Activated T-helper 9 cell treated with anti-CD3 and anti-CD28 coated beads, Interleukin-2, amount 50 U/mL, for 16 hours (primary cell): ENCODE data around the gene ACP6.
"Not testable (repeated sequence)": the region's sequence is repeated elsewhere in the genome, so short reads cannot be mapped to it uniquely, and the experiment has no call there.

Experiments
- DNase-seq: peaks from one replicate; pipeline ENCODE4 v3.0.0-alpha.2; 2020; ENCODE audit warnings: low read depth

The ACP6 gene

DNA sequence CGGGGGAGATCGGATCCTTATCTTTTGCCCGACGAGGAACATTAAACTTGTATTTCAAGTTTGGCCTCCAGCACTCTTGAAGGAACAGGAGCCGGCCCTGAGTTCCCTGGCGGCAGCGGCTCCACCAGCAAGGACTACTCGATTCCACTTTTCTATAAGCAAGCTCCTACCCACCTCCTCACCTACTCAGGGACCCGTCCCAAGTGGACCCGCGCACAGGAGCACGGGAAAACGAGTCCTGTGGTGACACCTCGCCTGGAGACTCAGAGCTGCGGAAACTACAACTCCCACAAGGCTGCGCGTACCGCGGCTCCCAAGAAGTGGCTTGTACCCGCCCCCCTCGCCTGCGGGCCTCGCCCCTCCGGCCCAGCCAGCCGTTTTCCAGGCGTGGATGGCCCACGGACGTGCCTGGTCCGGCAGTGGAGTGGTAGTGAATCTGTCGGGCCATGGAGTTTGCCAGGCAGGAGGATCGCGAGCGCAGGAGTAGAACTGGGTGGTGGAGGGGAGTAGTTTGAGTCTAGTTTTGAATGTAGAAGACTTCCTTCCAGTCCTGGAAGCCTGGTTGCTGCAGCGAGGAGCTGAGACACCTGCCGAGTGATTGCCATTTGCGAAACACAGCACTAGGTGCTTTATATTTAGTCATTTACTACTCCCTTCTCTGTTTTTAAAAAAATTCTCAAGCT lies at the start of gene ACP6:
TSS of gene ACP6 (minus strand) at position 206 of the 683 bp plus-strand sequence. CDS start 476 bp downstream, outside the sequence.
- DNase-seq, result peak; percentile 83

DNA sequence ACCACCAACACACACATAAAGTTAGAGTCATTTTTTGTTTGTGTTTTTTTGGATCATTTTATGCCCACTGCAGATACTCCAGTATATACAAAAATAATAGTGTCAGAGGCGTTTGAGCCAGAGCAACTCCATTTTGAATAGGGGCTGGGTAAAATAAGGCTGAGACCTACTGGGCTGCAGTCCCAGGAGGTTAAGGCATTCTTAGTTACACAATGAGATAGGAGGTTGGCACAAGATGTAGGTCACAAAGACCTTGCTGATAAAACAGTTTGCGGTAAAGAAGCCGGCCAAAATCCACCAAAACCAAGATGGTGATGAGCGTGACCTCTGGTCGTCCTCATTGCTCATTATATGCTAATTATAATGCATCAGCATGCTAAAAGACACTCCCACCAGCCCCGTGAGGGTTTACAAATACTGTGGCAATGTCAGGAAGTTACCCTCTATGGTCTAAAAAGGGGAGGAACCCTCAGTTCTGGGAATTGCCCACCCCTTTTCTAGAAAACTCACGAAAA lies 49.4 kb upstream of the ACP6 start:
- no peak for DNase-seq

GRCh38 chr1:147719029-147719698 lies 48.8 kb upstream of the ACP6 start:
- no peak for DNase-seq

DNA sequence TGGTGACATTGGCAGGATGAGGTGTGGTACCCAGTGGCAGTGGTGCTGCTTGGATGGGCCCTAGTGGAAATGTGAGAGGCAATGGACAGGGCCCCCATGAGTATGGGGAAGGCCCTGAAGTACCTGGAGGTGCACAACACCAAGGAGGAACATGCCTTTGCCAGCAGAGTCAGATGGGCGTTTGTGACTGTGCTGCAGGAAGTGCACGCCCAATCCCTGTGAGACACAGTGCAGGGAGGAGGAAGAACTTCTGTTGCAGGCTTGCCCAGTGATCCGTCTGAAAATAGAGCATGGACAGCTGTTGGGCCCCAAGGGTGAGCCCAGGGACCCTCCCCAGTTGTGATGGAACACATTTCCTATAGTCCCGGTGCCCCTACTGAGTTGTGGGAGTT lies 47.4 kb upstream of the ACP6 start:
- no peak for DNase-seq

DNA sequence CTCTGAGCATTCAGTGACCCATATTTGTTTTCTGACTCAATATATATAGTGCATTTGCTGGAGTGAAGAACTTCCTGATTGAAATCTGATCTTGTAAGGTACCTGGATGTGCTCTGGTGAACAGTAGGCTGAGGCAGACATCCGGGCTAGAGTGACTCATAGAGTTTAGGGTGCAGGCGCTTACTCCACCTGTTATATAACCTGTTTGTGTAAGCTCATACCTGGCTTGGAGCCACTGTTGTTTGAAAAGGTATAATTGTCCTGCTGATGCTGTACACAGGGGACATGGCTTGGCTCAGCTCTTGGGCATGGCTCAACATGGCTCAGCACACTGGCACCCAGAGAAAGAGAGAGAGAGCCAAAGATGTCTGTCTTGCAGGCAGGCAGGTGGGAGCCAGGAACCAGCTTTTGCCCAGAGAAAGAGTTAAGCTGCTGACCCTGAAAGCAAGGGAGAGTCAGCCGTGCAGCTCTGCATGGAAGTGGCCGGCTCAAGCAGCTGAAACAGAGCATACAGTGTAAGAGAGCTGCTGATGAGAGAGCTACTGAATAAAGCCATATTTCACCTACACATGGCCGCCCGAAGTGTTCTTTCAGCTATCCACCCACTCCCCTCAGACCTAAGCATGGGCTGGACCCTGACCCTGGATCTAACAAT lies 46.9 kb upstream of the ACP6 start:
- DNase-seq, result no peak

GRCh38 chr1:147712605-147713004 lies 42.3 kb upstream of the ACP6 start:
- no peak for DNase-seq

DNA sequence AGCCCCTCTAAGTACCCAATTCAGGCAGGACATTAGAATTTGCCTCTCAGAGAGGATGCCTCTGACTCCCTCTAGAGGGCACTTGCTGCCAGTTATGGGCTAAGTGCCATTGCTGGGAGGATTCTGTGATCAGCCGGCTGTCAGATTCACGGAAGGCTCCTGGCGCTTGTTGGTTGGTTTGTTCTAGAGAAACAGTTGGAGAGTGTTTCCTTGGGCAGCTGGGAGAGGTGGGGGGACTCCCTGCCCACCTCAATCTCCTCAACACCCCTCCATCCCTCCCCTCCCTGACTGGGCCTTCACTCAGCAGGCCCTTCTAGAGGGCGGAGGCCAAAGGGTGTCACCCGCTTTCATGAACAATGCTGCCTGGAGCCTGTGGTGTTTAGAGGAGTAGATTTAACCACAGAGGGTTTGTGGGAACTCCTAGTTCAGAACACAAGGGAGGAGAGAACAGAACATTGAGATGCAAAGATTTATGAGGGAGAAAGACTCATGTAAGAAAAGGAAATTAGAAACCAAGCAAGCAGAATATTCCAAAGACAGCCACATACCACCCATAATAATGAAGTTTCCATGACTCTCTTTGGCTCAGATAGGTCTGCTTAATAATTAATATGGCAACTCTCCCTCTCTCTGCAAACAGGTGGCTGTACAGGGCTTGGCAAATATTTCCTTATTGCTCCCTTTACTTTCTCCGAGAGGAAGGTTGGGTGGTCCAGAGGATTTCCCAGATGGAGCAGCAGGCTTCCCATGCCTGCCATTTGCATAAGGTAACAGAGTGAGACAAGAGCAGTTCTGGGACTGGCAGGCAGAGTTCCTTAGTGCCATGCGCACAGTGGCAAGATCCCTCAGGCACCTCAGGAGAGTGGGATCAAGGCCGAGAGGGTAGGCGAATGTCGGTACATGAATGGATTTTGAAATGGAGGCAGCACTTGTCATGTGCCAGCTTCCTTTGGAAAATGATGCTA lies 30.0 kb upstream of the ACP6 start:
- DNase-seq, result peak; percentile 23

- DNase-seq, result no peak
Measured at GRCh38 chr1:147699686-147700041, 29.3 kb upstream of the ACP6 start.

DNA sequence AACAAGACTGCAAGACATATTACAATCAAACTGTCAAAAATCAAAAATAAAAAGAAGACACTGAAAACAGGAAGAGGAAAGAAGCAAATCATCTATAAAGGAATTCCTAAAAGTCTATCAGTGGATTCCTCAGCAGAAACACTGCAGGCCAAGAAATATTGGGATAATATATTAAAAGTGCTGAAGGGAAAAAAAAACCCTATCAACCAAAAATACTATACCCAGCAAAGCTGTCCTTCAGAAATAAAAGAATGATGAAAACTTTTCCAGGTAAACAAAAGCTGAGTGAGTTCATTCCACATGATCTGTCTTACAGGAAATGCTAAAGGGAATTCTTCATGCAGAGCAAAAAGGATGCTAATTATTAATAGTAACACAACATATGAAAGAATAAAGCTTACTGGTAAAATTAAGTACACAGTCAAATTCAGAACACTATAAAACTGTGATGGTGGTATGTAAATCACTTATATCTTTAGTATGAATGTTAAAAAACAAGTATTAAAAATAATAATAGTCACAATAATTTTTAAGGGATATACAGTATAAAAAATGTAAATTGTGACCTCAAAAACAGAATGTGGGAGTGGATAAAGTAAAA lies 12.9 kb upstream of the ACP6 start:
- DNase-seq, result no peak

GRCh38 chr1:147680608-147681235 lies 10.4 kb upstream of the ACP6 start:
- not testable (repeated sequence) for DNase-seq

- not testable (repeated sequence) for DNase-seq
Measured at GRCh38 chr1:147677681-147678080, 7.4 kb upstream of the ACP6 start.

GRCh38 chr1:147676311-147677085 lies 6.2 kb upstream of the ACP6 start:
- DNase-seq, result no peak

GRCh38 chr1:147673816-147674215 lies 3.5 kb upstream of the ACP6 start:
- DNase-seq, result no peak

DNA sequence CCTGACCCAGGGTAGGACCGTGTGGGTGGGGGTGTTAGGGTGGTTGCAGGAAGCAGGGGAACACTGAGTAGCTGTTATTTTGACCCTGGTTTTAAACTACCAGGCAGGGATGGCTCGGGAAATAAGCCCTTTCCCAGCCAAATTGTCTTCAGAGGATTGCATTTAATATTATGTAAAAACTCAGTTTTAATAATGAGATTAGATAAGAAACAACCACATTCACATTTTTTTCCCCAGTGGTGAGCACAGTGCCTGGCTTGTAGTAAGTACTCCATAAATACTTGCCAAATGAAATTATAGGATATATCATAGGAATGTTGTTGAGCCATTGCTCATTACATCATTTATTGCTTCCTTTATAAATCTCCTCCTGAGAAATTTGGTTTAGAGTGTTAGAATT lies 3.1 kb upstream of the ACP6 start:
- DNase-seq, result no peak

DNA sequence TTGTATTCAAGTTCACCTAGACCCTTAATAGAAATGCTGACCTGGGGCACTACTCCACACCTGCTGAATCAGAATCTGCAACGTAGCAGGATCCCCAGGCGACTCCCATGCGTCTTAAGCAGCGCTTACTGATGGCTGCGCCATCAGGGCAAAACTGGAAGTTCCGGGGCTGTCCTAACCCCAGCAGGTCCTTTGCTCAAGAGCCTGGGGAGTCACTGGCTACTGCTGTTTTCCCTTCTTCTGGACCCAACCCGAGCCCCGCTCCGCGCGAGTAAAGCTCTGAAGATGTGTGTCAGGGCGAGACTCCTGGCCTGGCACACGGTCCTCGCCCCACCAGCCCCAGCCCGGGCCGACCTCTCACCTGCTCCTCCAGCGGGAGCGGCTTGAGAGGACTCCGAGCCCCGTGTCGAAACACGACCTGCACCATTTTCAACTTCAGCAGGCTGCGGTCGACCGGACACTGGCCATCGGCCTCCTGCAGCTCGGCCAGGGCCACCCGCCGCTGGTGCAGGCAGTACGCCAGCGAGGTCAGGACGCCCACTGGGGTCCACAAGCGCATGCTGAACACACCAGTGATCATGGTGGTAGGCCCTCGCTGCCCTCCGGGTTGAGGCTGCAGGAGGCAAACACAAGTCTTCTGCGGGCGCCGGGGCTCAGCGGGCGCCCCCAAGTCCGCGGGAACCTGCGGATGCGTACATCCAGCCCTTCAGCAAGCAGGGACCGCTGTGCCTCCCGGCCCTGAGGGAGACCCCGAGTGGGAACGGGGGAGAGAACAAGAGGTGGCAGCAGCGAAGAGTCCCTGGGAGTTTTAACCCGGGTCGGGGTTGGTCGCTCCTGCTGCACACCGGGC lies 630 bp downstream of the ACP6 start:
- DNase-seq, result peak; percentile 20

- DNase-seq, result no peak
Measured at GRCh38 chr1:147665521-147665920, 4.8 kb downstream of the ACP6 start.

DNA sequence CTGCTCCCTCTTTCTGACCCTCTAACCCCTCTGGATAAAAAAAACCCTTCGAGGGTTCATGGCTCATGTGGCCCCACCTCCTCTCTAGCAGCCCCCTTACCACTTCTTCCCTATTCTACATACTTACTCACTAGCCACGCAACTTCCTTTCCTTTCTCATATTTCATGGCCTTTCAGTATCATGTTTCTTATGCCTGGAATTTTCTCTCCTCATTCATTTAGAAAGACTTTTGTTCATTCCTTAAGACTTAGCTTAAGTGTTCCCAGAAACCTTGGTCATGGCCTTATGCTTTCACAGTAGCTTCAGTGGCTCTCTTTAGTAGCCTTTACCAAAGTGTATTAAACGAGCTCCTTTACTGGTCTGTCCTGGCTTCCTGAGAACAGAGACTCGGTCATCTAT lies 6.1 kb downstream of the ACP6 start:
- no peak for DNase-seq

- DNase-seq, result no peak
Measured at GRCh38 chr1:147654511-147654910, 15.8 kb downstream of the ACP6 start.

- DNase-seq, result no peak
Measured at GRCh38 chr1:147652306-147652705, 18.0 kb downstream of the ACP6 start.
